Stimulated activated CD4-positive, alpha-beta T cell treated with anti-CD3 and anti-CD28 coated beads, Interleukin-12 subunit alpha, Interleukin-12 subunit beta, amount 100 ng/mL, for 48 hours (primary cell): ENCODE measurements around the gene CHRNA5.
A peak's percentile ranks its signal among the peaks of the same experiment; 100 is the strongest.
"Not testable (repeated sequence)": the region's sequence is repeated elsewhere in the genome, so short reads cannot be mapped to it uniquely, and the experiment has no call there.

Experiments used
- DNase-seq, 3 donors: peaks; one replicate each; pipeline ENCODE4 v3.0.0-alpha.2; 2020; ENCODE audit warnings: low read depth in 2 of 3, low spot score in 1 of 3

Gene CHRNA5

GRCh38 chr15:78565097-78565950 lies at the start of gene CHRNA5:
Gene CHRNA5, plus strand, starts transcription at chr15:78565520. Its CDS starts 200 bp downstream, at chr15:78565720.
- peak; percentile 67 to 84 (median 77) for DNase-seq

GRCh38 chr15:78520035-78520434 lies 45.3 kb upstream of the CHRNA5 start:
- not testable (repeated sequence) for DNase-seq

GRCh38 chr15:78524230-78524629 lies 41.1 kb upstream of the CHRNA5 start:
- DNase-seq = no peak

- DNase-seq = no peak
These were observed 38.0 kb upstream of the CHRNA5 start for GRCh38 chr15:78527325-78527724.

- DNase-seq = no peak
These were observed 32.0 kb upstream of the CHRNA5 start for GRCh38 chr15:78533331-78533730.

GRCh38 chr15:78536134-78536533 lies 29.2 kb upstream of the CHRNA5 start:
- DNase-seq = no peak

GRCh38 chr15:78537266-78537905 lies 27.9 kb upstream of the CHRNA5 start:
- no peak for DNase-seq

- no peak for DNase-seq
These were observed 27.0 kb upstream of the CHRNA5 start for GRCh38 chr15:78538358-78538757.

GRCh38 chr15:78539464-78540140 lies 25.7 kb upstream of the CHRNA5 start:
- DNase-seq = peak in 1 of 3 donors; percentile 1

GRCh38 chr15:78540141-78540870 lies 25.0 kb upstream of the CHRNA5 start, which contains the start of gene PSMA4:
Gene PSMA4, plus strand, starts transcription at chr15:78540444. Its CDS starts 1,484 bp downstream, at chr15:78541928.
- peak; percentile 88 to 92 (median 90) for DNase-seq

- DNase-seq = peak in 2 of 3 donors; percentile 0 to 24
These were observed 24.2 kb upstream of the CHRNA5 start for GRCh38 chr15:78540871-78541743.

GRCh38 chr15:78541744-78542034 lies 23.6 kb upstream of the CHRNA5 start:
- no peak for DNase-seq

GRCh38 chr15:78542647-78543046 lies 22.7 kb upstream of the CHRNA5 start:
- no peak for DNase-seq

GRCh38 chr15:78550194-78550593 lies 15.1 kb upstream of the CHRNA5 start:
- DNase-seq = no peak

- no peak for DNase-seq
These were observed 14.5 kb upstream of the CHRNA5 start for GRCh38 chr15:78550815-78551214.

- DNase-seq = no peak
These were observed 13.4 kb upstream of the CHRNA5 start for GRCh38 chr15:78551902-78552301.

- no peak for DNase-seq
These were observed 12.7 kb upstream of the CHRNA5 start for GRCh38 chr15:78552597-78552996.

GRCh38 chr15:78560201-78560600 lies 5.1 kb upstream of the CHRNA5 start:
- DNase-seq = not testable (repeated sequence)

- no peak for DNase-seq
These were observed 3.8 kb upstream of the CHRNA5 start for GRCh38 chr15:78561490-78561889.

GRCh38 chr15:78563092-78563491 lies 2.2 kb upstream of the CHRNA5 start:
- no peak for DNase-seq
